Activated T-cell treated with anti-CD3 and anti-CD28 coated beads for 48 hours (primary cell): Measurements from ENCODE around the gene JMJD1C.

Experiments used
- DNase-seq: peaks from one replicate; pipeline ENCODE4 v3.0.0-alpha.2; 2020; ENCODE audit warnings: low read depth

JMJD1C gene

GRCh38 chr10:63221950-63222349 lies 243.8 kb downstream of the JMJD1C start:
- DNase-seq, result no peak

GRCh38 chr10:63219749-63220148 lies 246.0 kb downstream of the JMJD1C start:
- DNase-seq, result no peak

- no peak for DNase-seq
Observed at GRCh38 chr10:63217120-63217605, 248.6 kb downstream of the JMJD1C start.

GRCh38 chr10:63214571-63214970 lies 251.2 kb downstream of the JMJD1C start:
- DNase-seq, result no peak

GRCh38 chr10:63213489-63213888 lies 252.3 kb downstream of the JMJD1C start:
- no peak for DNase-seq

- DNase-seq, result no peak
Observed at GRCh38 chr10:63210611-63211196, 255.1 kb downstream of the JMJD1C start.

GRCh38 chr10:63209705-63210104 lies 256.1 kb downstream of the JMJD1C start:
- DNase-seq, result no peak

GRCh38 chr10:63208986-63209385 lies 256.8 kb downstream of the JMJD1C start:
- no peak for DNase-seq

- no peak for DNase-seq
Observed at GRCh38 chr10:63206997-63207811, 258.6 kb downstream of the JMJD1C start.

GRCh38 chr10:63206576-63206975 lies 259.2 kb downstream of the JMJD1C start:
- no peak for DNase-seq

GRCh38 chr10:63205421-63205820 lies 260.4 kb downstream of the JMJD1C start:
- DNase-seq, result no peak

- DNase-seq, result no peak
Observed at GRCh38 chr10:63204667-63205391, 260.9 kb downstream of the JMJD1C start.

- DNase-seq, result no peak
Observed at GRCh38 chr10:63201118-63201517, 264.7 kb downstream of the JMJD1C start.

GRCh38 chr10:63200431-63200830 lies 265.3 kb downstream of the JMJD1C start:
- no peak for DNase-seq

- DNase-seq, result no peak
Observed at GRCh38 chr10:63199716-63200115, 266.1 kb downstream of the JMJD1C start.

- no peak for DNase-seq
Observed at GRCh38 chr10:63197344-63198092, 268.3 kb downstream of the JMJD1C start.

- no peak for DNase-seq
Observed at GRCh38 chr10:63192826-63193225, 273.0 kb downstream of the JMJD1C start.

- no peak for DNase-seq
Observed at GRCh38 chr10:63175534-63175933, 290.2 kb downstream of the JMJD1C start.

- DNase-seq, result no peak
Observed at GRCh38 chr10:63173468-63174232, 292.1 kb downstream of the JMJD1C start.

GRCh38 chr10:63171926-63172325 lies 293.9 kb downstream of the JMJD1C start:
- no peak for DNase-seq

- no peak for DNase-seq
Observed at GRCh38 chr10:63171255-63171855, 294.4 kb downstream of the JMJD1C start.
